ENCODE results near the gene POMC.
"Not testable (repeated sequence)": the region's sequence is repeated elsewhere in the genome, so short reads cannot be mapped to it uniquely, and the experiment has no call there.

The POMC gene

DNA sequence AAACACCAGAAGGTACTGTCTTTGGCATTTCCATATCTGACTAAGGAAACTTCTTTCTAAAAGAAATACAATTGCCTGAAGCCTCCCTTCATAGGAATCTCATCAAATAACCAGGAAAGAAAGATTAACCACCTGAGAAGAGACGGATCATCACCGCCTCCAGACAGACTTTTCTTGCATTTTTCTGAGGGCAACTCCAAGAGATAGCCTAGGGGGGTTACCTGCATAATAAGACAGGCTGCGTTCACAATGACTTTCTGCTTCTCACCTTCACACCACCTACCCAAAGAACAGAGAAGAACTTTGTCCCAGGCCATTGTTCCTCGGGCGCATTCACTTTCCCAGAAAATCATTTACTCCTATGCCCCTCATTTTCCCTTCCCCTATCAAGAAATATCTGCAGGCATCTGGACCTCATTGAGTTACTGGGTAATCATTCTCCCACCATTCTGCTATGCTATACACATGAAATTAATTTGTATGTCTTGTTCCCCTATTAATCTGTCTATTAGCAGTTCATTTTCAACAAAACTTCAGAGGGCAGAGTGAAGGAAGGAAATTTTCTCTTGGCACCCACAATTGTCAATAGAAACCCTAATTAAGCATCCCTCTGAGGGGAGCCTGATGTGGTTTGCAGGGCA, 8.3 kb upstream of the POMC start:
- no peak for DNase-seq

- DNase-seq, result no peak
Observed at GRCh38 chr2:25176138-25176537, 7.8 kb upstream of the POMC start.

GRCh38 chr2:25174192-25174861, 5.9 kb upstream of the POMC start:
- DNase-seq, result no peak

DNA sequence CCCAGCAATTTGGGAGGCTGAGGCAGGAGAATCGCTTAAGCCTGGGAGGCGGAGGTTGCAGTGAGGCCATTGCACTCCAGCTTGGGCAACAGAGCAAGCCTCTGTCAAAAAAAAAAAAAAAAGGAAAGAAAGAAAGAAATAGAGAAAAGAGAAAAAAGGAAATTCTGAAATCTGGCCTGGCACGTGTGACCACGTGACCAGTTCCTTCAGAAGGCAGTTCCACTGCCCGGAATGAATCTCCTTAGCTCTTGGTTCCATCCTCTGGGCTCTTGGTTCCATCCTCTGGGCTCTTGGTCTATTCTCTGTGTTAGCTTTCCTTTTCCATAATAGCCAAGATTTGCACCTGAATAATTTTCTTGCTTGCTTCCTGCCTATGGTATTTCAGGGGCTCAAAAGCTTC, 5.3 kb upstream of the POMC start:
- DNase-seq, result no peak

- DNase-seq, result no peak
Observed at GRCh38 chr2:25170888-25171287, 2.5 kb upstream of the POMC start.

DNA sequence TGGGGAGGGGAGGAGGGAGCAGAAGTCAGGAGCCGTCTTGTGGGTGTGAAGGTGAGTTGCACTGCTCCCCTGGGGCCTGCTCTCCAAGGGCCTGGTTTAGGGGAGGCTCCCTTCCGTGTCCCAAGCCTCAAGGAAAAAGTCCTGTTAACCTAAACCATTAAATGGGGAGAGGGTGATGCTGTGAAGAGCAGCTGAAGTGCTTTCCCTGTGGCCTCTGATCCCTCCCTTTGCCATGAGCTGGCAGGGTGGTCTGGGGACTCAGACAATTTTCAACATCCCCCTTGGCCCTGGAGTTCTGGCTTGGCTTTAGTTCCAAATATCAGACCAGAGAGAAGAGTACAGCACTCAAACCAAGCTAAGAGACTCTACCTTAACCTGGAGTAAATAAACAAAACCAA, 692 bp upstream of the POMC start:
- no peak for DNase-seq

DNA sequence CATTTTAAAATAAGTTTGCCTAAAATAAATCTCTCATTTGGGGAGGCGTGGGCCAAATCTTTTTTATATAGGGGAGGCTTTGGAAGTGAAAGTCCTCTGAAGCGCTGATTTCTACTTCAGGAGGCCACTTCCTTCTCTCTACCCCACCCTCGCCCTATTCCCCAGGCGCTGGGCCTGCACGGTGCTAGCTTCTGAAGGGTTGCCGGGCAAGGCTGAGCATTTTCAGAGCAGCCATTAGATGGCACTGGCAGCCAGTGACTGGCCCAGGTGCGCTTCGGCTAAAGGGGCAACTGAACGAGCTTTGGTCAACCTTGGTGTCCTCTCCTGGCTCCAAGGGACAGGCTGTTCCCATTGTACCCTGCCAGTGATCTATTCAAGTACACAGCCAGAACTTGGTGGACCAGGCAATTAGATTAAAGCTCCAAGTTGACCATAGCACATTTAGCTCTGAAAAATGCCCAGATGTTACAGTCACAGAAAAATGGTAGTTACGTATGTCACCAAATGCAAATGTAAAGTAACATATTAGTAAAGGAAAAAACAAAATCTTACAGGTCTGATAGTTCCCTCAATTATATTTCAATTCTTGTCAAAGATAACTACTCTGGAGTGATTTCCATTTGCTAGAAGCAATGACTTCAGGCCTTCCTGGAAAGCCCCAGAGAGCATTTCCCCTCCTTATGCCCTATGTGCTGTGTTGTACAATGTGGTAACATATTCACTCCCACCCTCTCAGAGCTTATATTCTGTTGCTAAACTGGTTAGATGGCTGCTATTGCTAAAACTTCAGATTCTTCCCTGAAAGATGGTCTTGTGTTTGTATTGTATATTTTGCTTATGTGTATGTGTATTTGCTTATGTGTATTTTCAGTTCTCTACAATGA, 2.1 kb downstream of the POMC start:
- peak; percentile 30 to 37 for DNase-seq

DNA sequence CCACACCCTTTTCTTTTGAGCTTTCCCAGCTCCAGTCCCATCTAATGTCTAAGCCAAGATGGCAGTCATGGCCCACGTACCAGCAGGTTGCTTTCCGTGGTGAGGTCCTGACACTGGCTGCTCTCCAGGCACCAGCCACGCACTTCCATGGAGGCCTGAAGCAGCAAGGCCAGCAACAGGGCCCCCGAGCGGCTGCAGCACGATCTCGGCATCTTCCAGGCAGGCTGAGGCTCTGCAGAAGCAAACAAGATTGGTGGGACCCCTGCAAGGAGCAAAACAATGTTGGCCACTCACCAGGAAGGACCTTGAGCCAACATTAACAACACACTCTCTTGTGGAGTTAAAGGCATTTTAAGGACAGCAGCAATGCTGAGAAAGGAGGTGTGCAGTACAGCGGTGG, 3.8 kb downstream of the POMC start:
- DNase-seq, result no peak

- DNase-seq, result not testable (repeated sequence)
Observed at GRCh38 chr2:25162061-25162460, 6.3 kb downstream of the POMC start.

- peak; percentile 69 to 71 for DNase-seq
Observed at GRCh38 chr2:25161055-25161781, 7.2 kb downstream of the POMC start.

- DNase-seq, result no peak
Observed at GRCh38 chr2:25160376-25160775, 8.0 kb downstream of the POMC start.

DNA sequence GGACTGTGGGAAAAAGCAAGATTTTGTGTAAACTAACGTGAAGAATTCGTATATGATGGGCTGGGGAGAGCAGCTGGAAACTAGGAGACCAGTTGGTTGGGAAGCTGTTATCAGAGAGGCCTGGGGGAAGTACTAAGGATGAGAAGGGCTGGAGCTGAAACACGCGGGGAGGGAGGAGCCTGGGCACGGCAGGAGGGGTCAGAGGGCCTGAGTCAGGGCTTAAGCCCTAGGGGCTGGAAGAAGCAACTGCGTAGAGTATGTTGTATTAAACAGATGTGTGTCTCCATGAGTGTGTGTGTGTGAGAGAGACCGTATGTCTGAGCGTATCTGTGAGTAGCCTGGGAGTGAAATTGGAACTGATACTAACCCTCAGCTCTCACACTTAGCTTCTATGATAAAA, 8.4 kb downstream of the POMC start:
- DNase-seq, result no peak

- DNase-seq, result no peak
Observed at GRCh38 chr2:25158096-25158852, 10.1 kb downstream of the POMC start.

DNA sequence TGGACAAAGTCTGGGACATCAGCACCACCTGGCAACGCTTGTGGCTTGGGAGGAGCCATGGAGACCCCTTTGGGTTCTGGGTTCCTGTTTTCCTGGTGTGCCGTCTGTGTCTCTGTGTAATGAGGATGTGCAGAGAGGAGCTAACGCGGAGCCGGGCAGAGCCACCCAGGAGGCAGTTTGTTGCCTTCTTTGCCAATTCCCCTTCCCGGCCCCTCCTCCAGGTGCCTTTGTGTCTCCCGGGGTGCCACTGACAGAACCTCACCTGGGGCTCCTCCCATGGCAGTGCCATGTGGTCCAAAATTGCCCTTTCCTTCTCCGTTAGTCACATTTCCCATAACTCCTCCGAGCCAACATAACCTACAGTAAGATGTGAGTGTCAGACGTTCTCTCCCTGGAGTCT, 13.0 kb downstream of the POMC start:
- no peak for DNase-seq

- DNase-seq, result no peak
Observed at GRCh38 chr2:25151718-25152117, 16.7 kb downstream of the POMC start.

GRCh38 chr2:25150993-25151392, 17.4 kb downstream of the POMC start:
- not testable (repeated sequence) for DNase-seq

DNA sequence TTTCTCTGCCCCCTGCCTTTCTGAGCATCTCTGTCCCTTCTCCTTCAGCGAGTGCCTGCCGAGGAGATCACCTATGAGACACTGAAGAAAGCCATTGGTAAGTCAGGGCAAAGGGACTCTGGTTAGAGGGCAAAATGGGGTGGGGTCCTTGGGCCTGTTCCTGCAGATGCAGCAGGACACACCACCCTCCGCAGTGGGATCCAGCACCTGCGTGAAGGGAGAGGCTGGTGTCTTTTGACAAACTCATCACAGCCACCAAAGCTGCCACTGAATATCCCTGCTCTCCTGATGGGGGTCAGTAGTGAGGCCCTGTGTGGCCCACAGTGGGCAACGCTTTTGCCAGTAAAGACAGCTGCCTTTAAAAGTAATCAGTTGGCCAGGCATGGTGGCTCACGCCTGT, 18.7 kb downstream of the POMC start:
- no peak for DNase-seq

GRCh38 chr2:25146896-25147295, 21.5 kb downstream of the POMC start:
- no peak for DNase-seq

- no peak for DNase-seq
Observed at GRCh38 chr2:25145803-25146202, 22.6 kb downstream of the POMC start.

DNA sequence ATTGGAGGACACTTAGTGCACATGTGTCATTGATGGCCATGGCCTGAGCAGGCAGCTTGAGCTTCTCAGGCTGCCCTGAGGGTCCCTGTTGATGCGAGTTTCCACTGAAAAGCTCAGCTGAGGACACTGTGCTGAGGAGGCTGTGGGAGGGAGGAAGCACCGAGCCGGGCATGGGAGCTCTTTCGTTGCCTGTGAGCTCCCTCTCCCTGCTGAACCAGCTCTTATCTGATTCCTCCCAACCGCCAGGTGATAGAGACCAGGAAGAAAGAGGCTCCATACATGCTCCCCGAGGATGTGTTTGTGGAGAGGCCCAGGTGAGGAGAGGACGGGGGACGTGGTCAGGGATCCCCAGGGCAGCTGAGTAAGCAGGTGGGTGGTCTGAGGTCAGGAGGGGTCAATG, 27.3 kb downstream of the POMC start:
- no peak for DNase-seq

DNA sequence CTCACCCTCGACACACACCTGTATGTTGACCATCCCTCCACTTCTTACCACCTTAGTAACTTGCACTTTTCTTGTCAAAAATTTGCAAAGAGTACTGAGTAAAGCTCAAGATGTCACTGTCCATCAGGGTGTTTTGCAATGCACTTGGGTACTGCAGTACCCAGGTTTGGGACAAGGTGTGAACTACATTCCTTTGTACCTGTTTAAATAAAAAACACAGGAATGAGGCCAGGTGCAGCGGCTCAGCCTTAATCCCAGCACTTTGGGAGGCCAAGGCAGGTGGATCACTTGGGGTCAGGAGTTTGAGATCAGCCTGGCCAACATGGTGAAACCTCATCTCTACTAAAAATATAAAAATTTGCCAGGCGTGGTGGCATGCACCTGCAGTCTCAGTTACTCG, 27.8 kb downstream of the POMC start:
- not testable (repeated sequence) for DNase-seq

GRCh38 chr2:25132693-25133092, 35.7 kb downstream of the POMC start:
- no peak for DNase-seq

DNA sequence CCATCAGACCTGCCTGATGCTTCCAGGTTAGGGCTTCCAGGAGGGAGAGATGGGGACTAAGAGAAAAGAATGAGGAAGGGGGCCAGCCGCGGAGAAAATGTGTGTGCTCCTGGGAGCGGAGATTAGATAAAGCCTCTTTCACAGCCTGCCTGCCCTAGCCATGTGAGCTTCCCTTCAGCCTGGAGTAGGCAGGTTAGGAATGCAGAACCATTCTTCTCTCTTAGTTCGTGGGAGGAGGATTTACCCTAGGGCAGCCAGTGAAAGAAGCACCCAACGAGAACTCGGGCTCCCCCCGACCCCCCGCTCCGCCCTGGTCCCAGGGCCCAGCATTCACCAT, 36.1 kb downstream of the POMC start:
- no peak for DNase-seq
